SU-DHL-6 (cell line): ENCODE measurements around the gene PKLR.

Experiments
- EZH2phosphoT487 ChIP-seq: fragments of 200-600 bp; sonication (generic), shearing (Covaris generic); conservative IDR thresholded peaks from 2 replicates; pipeline ENCODE4 v1.6.1; 2018; ENCODE audit warnings: mild to moderate bottlenecking, antibody characterized with exemption, low read length, moderate library complexity, mixed read lengths
- TF ChIP-seq, protein P1 (sequence below): fragments of 200-600 bp; sonication (generic); IDR thresholded peaks from one replicate; pipeline ENCODE4 v1.5.1; 2017; ENCODE audit warnings: antibody characterized with exemption, mild to moderate bottlenecking, low read length, moderate library complexity; ENCODE audit not compliant: insufficient read depth, poor library complexity, severe bottlenecking

- TF ChIP-seq, protein P1, sequence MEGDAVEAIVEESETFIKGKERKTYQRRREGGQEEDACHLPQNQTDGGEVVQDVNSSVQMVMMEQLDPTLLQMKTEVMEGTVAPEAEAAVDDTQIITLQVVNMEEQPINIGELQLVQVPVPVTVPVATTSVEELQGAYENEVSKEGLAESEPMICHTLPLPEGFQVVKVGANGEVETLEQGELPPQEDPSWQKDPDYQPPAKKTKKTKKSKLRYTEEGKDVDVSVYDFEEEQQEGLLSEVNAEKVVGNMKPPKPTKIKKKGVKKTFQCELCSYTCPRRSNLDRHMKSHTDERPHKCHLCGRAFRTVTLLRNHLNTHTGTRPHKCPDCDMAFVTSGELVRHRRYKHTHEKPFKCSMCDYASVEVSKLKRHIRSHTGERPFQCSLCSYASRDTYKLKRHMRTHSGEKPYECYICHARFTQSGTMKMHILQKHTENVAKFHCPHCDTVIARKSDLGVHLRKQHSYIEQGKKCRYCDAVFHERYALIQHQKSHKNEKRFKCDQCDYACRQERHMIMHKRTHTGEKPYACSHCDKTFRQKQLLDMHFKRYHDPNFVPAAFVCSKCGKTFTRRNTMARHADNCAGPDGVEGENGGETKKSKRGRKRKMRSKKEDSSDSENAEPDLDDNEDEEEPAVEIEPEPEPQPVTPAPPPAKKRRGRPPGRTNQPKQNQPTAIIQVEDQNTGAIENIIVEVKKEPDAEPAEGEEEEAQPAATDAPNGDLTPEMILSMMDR: no peak
- no peak for TF ChIP-seq EZH2phosphoT487
Observed at GRCh38 chr1:155260276-155260675, 41.0 kb downstream of the PKLR start.
